ENCODE results near the gene ARHGAP26.

ARHGAP26 gene

DNA sequence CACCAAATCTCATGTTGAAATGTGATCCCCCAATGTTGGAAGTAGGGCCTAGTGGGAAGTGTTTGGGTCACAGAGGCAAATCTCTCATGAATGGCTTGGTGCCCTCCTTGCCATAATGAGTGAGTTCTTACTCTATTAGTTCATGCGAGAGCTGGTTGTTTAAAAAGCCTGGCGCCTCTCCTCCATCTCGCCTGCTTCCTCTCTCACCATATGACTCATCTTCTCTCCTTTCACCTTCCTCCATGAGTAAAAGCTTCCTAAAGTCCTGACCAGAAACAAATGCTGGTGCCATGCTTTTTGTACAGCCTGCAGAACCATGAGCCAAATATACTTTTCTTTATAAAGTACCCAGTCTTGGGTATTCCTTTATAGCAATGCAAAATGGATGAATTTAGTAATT, 20.9 kb upstream of the ARHGAP26 start:
- no peak for DNase-seq (ENCODE audit: low read depth in 2 of 2)

DNA sequence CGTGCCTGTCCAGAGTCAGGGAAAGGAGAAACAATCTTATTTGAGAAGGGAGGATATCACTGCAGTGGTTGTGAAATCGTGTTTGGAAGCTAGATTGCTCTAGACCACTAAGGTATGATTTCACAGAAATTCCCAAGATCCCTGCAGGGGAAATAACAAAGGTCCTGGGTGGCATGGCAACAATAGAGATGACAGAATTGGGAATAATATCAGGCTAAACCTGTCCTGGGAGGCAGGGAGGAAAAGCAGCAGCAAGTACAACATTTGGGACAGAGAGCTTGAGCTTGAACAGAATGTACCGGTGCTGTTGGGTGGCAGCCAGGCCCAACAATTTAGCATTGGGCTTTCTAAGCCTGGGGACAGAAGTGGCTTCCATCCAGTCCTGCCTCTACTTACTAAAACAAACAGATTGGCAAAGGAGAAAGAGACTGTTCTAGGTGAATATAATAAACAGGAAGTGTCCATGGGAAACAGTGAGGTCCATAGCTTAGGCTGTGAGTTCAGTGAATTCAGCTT, 17.0 kb upstream of the ARHGAP26 start:
- DNase-seq (ENCODE audit: low read depth in 2 of 2), result no peak

DNA sequence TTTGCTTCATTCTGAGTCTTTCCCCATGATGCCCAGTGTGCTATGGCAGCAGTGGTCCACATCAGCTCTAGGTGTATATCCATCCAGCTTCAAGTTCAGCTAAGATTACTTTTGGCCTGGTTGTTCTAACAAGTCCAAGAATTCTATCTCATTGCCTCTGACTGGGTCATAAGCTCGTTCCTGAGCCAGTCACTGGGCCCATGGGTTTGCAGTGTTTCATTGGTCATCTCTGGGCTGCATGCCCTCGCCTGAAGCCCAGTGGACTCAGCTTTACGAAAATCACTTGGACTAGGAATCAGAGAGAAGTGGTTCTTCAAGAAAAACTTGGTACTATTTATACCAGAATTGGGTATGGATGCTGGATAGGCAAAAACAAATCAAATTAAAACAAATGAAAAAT, 16.1 kb upstream of the ARHGAP26 start:
- no peak for DNase-seq (ENCODE audit: low read depth in 2 of 2)

- no peak for DNase-seq (ENCODE audit: low read depth in 2 of 2)
Observed at GRCh38 chr5:142756576-142756975, 13.6 kb upstream of the ARHGAP26 start.

GRCh38 chr5:142757564-142757963, 12.6 kb upstream of the ARHGAP26 start:
- no peak for DNase-seq (ENCODE audit: low read depth in 2 of 2)

- DNase-seq (ENCODE audit: low read depth in 2 of 2), result no peak
Observed at GRCh38 chr5:142758062-142758795, 11.9 kb upstream of the ARHGAP26 start.

GRCh38 chr5:142758796-142759145, 11.4 kb upstream of the ARHGAP26 start:
- no peak for DNase-seq (ENCODE audit: low read depth in 2 of 2)

GRCh38 chr5:142763701-142764100, 6.5 kb upstream of the ARHGAP26 start:
- DNase-seq (ENCODE audit: low read depth in 2 of 2), result no peak

DNA sequence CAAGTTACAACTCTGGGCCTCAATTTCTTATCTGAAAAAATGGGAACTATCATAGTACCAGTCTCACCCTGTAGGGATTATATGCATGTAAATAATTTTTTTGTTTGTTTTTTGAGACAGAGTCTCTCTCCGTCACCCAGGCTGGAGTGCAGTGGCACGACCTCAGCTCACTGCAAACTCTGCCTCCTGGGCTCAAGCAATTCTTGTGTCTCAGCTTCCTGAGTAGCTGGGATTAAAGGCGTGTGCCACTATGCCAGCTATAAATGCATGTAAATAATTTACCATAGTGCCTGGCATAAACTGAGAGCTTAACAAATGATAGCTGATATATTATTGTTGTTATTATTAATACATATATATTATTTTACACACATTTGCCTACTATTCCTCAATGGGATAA, 3.0 kb upstream of the ARHGAP26 start:
- no peak for DNase-seq (ENCODE audit: low read depth in 2 of 2)

GRCh38 chr5:142767911-142768310, 2.3 kb upstream of the ARHGAP26 start:
- DNase-seq (ENCODE audit: low read depth in 2 of 2), result no peak

GRCh38 chr5:142769251-142769792, 855 bp upstream of the ARHGAP26 start:
- DNase-seq (ENCODE audit: low read depth in 2 of 2), result no peak

DNA sequence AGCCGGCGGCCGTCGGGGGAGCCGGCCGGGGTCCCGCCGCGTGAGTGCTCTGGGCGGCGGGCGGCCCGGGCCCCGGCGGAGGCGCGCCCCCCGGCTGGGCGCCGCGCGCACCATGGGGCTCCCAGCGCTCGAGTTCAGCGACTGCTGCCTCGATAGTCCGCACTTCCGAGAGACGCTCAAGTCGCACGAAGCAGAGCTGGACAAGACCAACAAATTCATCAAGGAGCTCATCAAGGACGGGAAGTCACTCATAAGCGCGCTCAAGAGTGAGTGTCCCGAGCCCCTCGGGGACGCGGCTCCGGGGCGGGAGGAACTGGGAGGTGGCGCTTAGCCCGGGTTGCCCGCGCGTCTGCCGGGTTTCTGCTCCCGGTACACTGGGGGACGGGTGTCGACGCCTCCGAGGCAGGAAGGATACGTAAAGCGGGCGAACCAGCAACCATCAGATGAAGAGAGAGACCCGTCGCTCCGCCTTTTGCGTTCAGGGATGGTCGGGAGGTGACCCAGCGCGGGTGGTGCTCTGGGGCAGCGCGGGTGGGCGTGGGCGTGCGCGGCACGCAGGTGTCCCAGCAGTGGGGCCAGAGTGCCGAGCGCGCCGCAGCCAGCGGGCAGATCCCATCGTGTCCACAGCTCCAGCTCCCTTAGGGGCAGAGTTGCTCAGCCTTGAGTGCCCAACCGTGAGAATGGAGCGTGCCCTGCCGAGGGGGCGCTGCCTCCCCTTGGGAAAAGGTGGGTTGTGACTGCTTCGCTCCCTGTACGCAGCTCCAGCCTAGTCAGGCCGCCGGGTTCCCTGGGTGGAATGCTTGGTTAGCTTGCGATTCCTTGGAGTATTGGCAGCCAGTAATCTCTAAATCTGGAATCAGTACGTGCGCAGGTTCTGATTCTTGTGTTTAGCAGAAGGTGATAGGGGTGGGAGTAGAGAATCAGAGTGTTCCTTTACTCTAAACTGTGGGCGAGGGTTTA, 753 bp downstream of the ARHGAP26 start:
- DNase-seq (ENCODE audit: low read depth in 2 of 2), result peak; percentile 21 to 58

DNA sequence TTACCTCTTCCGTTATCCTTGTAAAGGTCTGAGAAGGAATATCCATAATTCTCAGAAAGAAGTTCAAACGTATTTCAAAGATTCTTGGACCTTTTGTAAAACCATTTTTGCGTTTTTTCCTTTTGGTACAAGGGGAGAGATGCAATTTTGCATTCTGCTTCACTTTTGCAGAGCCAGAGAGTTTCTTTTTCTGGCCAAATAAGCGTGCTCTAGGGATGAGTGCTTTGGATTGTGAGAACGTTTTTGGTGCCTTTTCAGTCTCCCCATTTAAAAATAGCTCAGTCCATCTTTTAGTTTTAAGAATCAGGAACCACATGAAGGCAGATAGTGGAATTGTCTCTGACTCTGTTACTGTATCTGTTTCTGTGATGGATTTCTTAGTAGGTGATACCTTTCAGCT, 1.5 kb downstream of the ARHGAP26 start:
- no peak for DNase-seq (ENCODE audit: low read depth in 2 of 2)

- DNase-seq (ENCODE audit: low read depth in 2 of 2), result no peak
Observed at GRCh38 chr5:142772446-142773293, 2.5 kb downstream of the ARHGAP26 start.

DNA sequence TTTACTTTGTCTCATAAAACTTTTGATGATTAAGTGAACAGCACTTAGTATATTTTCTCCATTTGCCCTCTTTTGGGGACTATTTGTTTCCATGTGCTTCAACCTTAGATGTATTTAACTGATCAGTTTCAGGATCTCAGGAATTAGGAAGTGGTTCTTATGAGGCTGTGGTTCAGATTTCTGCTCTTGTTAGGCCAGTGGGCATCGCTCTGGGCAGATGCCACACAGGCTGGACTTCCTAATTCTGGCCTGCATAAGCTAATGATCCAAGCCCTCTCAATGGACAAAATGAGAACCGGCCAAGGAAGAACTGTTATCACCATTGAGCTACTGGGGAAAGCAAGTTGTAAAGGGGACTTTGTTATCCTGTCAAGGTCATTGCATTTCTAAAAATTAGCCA, 6.9 kb downstream of the ARHGAP26 start:
- no peak for DNase-seq (ENCODE audit: low read depth in 2 of 2)

DNA sequence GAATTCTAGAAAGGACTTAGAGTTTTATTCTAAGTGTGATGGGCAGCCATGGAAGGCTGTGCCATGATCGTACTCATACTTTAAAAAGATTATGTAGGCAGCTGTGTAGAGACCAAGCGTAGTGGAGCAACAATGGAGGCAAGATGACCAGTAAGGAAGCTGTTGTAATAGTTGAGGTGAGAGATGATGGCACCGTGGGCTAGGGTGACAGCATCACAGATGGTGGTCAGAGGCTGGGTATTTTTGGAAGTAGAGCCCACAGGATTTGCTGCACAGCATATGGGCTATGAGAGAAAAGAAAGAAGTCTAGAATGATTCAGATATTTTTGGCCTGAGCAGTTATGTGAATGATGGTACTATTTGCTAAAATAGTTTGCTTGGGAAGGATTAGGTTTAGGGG, 7.7 kb downstream of the ARHGAP26 start:
- no peak for DNase-seq (ENCODE audit: low read depth in 2 of 2)

DNA sequence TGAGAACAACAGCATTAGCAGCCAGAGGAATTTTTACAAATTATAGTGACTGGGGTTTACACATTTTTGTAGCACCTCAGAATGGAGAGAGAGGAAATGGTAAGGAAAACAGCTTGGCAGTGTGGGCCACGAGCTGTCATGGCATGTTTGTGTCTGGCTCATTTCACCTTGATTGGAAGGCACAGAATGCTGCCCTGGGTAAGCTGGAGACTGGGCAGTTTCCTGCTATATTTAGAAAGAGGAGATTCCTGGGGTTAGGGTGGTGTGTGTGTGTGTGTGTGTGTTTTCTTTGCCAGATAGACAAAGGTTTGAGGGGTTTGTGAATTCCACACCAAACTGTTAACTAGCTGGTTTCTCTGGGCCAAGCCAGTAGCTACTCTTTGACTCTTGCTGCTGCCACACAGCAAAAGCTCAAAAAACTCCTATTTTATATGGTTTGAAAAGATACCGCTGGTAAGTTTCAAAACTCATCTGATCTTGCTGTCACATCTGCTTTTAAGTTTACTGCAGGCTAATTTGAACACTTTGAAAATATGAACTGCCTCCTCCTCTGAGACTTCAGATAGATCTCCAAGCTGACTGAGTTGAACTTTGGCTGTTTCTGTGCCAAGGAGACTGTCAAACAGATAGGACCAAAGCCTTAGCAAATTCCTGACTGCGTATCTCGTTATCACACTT, 9.1 kb downstream of the ARHGAP26 start:
- DNase-seq (ENCODE audit: low read depth in 2 of 2), result no peak

GRCh38 chr5:142780871-142781270, 10.7 kb downstream of the ARHGAP26 start:
- DNase-seq (ENCODE audit: low read depth in 2 of 2), result no peak

GRCh38 chr5:142782976-142783530, 12.9 kb downstream of the ARHGAP26 start:
- no peak for DNase-seq (ENCODE audit: low read depth in 2 of 2)

DNA sequence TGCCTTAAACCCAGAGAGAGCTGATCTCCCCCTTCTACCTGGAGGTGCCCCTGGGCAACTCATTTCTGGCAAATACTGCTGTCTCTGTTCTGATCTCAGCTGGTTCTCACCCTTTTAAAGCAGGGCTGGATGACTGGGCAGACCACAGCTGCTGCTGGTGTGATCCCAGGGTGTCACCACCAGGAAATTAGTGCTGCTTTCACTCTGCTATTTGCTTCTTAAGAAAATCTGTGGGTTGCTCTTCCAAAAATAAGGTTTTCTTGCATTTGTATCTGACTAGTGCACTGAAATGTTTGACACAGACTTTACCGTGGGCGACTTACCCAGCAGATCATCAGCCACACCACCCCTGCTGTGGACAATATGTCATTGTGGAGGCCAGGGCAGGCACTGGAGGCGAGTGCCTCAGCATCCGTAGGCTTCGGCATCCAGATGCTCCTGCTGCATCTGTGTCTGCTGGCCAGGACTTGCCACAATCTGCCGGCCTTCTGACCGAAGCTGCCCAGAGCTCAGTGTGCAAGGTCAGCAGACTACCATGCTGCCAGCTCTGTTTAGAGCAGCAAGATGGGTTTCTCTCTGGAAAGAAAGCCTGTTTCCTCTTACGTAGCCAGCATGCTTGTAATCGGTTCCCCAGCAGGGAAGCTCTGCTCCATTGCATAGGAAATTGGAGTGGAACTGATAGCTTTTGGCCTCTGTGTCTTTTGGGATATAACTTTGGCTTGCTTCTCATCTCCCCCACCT, 13.6 kb downstream of the ARHGAP26 start:
- DNase-seq (ENCODE audit: low read depth in 2 of 2), result peak; percentile 40 to 46

Measured in stimulated activated CD8-positive, alpha-beta memory T cell treated with anti-CD3 and anti-CD28 coated beads, Interleukin-7, amount 100 ng/mL, for 4 hours (primary cell).